K562 (cell line): ENCODE data around the gene AGO1. TPM values are rescaled to one million over a fixed set of nuclear protein-coding genes. Genes with fewer than 3 reads are reported as not detected.

Experiments used
- ADNP ChIP-seq: fragments of 200-800 bp; sonication (Bioruptor generic); IDR thresholded peaks from 2 replicates; pipeline ENCODE4 v1.6.1; 2016; ENCODE audit warnings: missing genetic modification characterization, missing compliant biosample characterization
- BCOR ChIP-seq: fragments of 450-650 bp; IDR thresholded peaks from 2 replicates; pipeline ENCODE4 v1.6.1; 2016
- CTBP1 ChIP-seq: fragments of 450-650 bp; IDR thresholded peaks from 2 replicates; pipeline ENCODE4 v1.6.1; 2016; ENCODE audit warnings: borderline replicate concordance
- ESRRA ChIP-seq: fragments of 450-650 bp; IDR thresholded peaks from 2 replicates; pipeline ENCODE4 v1.6.1; 2014; ENCODE audit warnings: low read depth, mild to moderate bottlenecking, moderate library complexity, borderline replicate concordance
- KLF16 ChIP-seq: IDR thresholded peaks from 2 replicates; pipeline ENCODE4 v1.6.1; 2016; ENCODE audit warnings: antibody characterized with exemption
- MCM3 ChIP-seq: fragments of 450-650 bp; IDR thresholded peaks from 2 replicates; pipeline ENCODE4 v1.6.1; 2016
- MEF2A ChIP-seq: IDR thresholded peaks from 2 replicates; pipeline ENCODE4 v1.6.1; 2011; ENCODE audit warnings: low read depth, mild to moderate bottlenecking, low read length, moderate library complexity; ENCODE audit not compliant: control insufficient read depth
- MIER1 ChIP-seq: fragments of 450-650 bp; IDR thresholded peaks from 2 replicates; pipeline ENCODE4 v1.6.1; 2016; ENCODE audit warnings: antibody characterized with exemption, mild to moderate bottlenecking, low read depth
- MTA1 ChIP-seq: fragments of 450-650 bp; IDR thresholded peaks from 2 replicates; pipeline ENCODE4 v1.6.1; 2017; ENCODE audit warnings: borderline replicate concordance
- MTA3 ChIP-seq: fragments of 450-650 bp; formaldehyde crosslinking; IDR thresholded peaks from 2 replicates; pipeline ENCODE4 v1.6.1; 2017; ENCODE audit warnings: mild to moderate bottlenecking, borderline replicate concordance
- MYC ChIP-seq, 2 experiments: fragments of 250-450 bp in 1 of 2; sonication (Bioruptor Pico) in 1 of 2; IDR thresholded peaks; 2 replicates each; pipeline versions ENCODE4 v1.5.1 to v1.6.1; 2012 to 2021; ENCODE audit warnings: low read depth in 2 of 2, borderline replicate concordance in 1 of 2, improper control_type of control experiment in 1 of 2, low read length in 1 of 2, mild to moderate bottlenecking in 1 of 2, moderate library complexity in 1 of 2
- MYNN ChIP-seq, 2 experiments: sonication (generic); formaldehyde crosslinking in 1 of 2; IDR thresholded peaks; 2 replicates each; pipeline versions ENCODE4 v1.5.0 to v1.6.1; 2016 to 2020; ENCODE audit warnings: antibody characterized with exemption in 1 of 2, missing genetic modification reagents in 1 of 2
- NR2C1 ChIP-seq, 2 experiments: fragments of 450-650 bp; IDR thresholded peaks; 2 replicates each; pipeline ENCODE4 v1.6.1; 2017; ENCODE audit warnings: mild to moderate bottlenecking in 2 of 2, antibody characterized with exemption in 1 of 2, inconsistent platforms in 1 of 2, missing compliant biosample characterization in 1 of 2, missing genetic modification characterization in 1 of 2
- SIN3A ChIP-seq, 2 experiments: fragments of 150-350 bp in 1 of 2; IDR thresholded peaks; 2 replicates each; pipeline ENCODE4 v1.6.1; 2011 to 2016; ENCODE audit warnings: borderline replicate concordance in 2 of 2, low read depth in 2 of 2, low read length in 2 of 2, mild to moderate bottlenecking in 2 of 2, moderate library complexity in 2 of 2; ENCODE audit not compliant: control insufficient read depth in 1 of 2
- SPI1 ChIP-seq: IDR thresholded peaks from 2 replicates; pipeline ENCODE4 v1.6.1; 2011; ENCODE audit warnings: low read depth, low read length, control low read depth, borderline replicate concordance
- SRF ChIP-seq, 2 experiments: fragments of 250-450, 450-650 bp in 1 of 2; sonication (Bioruptor Pico) in 1 of 2; sonication (generic) in 1 of 2; formaldehyde crosslinking; IDR thresholded peaks; 2 replicates each; pipeline versions ENCODE4 v1.5.0 to v1.5.1; 2020 to 2022; ENCODE audit warnings: mild to moderate bottlenecking in 1 of 2, missing genetic modification reagents in 1 of 2
- TFAP4 ChIP-seq: sonication (generic); formaldehyde crosslinking; IDR thresholded peaks from 2 replicates; pipeline ENCODE4 v1.8.0; 2022; ENCODE audit warnings: missing genetic modification reagents, mild to moderate bottlenecking, moderate library complexity, borderline replicate concordance
- THRAP3 ChIP-seq: fragments of 450-650 bp; IDR thresholded peaks from 2 replicates; pipeline ENCODE4 v1.6.1; 2016; ENCODE audit warnings: mild to moderate bottlenecking, inconsistent platforms, borderline replicate concordance
- YY1 ChIP-seq, 3 experiments: IDR thresholded peaks; 2 replicates each; pipeline ENCODE4 v1.6.1; 2011; ENCODE audit warnings: low read length in 2 of 3, mild to moderate bottlenecking in 2 of 3, moderate library complexity in 2 of 3, borderline replicate concordance in 1 of 3, control low read depth in 1 of 3, low read depth in 1 of 3; ENCODE audit not compliant: insufficient read depth in 3 of 3, insufficient replicate concordance in 2 of 3, control insufficient read depth in 1 of 3, insufficient read length in 1 of 3; ENCODE audit errors: extremely low read depth in 1 of 3
- polyA plus RNA-seq, 8 experiments: library from polyadenylated mRNA; depleted of rRNA in 4 of 8; stranded (reverse) in 5 of 8; unstranded in 3 of 8; fragments of >200 nt; fragmentation: Nextera tagmentation in 2 of 8; fragmentation: Illumina TruSeq in 1 of 8; extraction: Ambion mirVana in 2 of 8; extraction: Trizol in 1 of 8; gene quantifications; 2 replicates each; pipeline versions ENCODE4 v1.2.1 to v1.2.3, GENCODE V29; 2011 to 2014; ENCODE audit warnings: inconsistent platforms in 1 of 8, missing spikeins in 1 of 8
- total RNA-seq, 7 experiments: library from RNA; depleted of rRNA in 6 of 7; stranded (reverse); fragments of >200 nt in 6 of 7; fragmentation: Illumina TruSeq in 2 of 7; extraction: Trizol in 2 of 7; gene quantifications; 2 replicates each; pipeline versions ENCODE4 v1.2.1 to v1.2.3, GENCODE V29; 2011 to 2021; ENCODE audit warnings: low replicate concordance in 1 of 7
- TF ChIP-seq, protein P1 (sequence below), 2 experiments: IDR thresholded peaks; 2 replicates each; pipeline ENCODE4 v1.6.1; 2011; ENCODE audit warnings: borderline replicate concordance in 1 of 2, control low read depth in 1 of 2, low read depth in 1 of 2, low read length in 1 of 2, mild to moderate bottlenecking in 1 of 2, mixed read lengths in 1 of 2, moderate library complexity in 1 of 2; ENCODE audit not compliant: insufficient read depth in 1 of 2, insufficient read length in 1 of 2, poor library complexity in 1 of 2, severe bottlenecking in 1 of 2; ENCODE audit errors: extremely low read depth in 1 of 2
- TF ChIP-seq, protein P2 (sequence below): fragments of 450-650 bp; formaldehyde crosslinking; IDR thresholded peaks from 2 replicates; pipeline ENCODE4 v1.4.0; 2022; ENCODE audit warnings: missing genetic modification characterization

The AGO1 gene
- total and polyA plus RNA-seq, 9 of the 15 experiments (the other 6 are each of a cell fraction or from before 2014, with no cell fraction given) = 7.3 to 64.2 (median 26.0) TPM

DNA sequence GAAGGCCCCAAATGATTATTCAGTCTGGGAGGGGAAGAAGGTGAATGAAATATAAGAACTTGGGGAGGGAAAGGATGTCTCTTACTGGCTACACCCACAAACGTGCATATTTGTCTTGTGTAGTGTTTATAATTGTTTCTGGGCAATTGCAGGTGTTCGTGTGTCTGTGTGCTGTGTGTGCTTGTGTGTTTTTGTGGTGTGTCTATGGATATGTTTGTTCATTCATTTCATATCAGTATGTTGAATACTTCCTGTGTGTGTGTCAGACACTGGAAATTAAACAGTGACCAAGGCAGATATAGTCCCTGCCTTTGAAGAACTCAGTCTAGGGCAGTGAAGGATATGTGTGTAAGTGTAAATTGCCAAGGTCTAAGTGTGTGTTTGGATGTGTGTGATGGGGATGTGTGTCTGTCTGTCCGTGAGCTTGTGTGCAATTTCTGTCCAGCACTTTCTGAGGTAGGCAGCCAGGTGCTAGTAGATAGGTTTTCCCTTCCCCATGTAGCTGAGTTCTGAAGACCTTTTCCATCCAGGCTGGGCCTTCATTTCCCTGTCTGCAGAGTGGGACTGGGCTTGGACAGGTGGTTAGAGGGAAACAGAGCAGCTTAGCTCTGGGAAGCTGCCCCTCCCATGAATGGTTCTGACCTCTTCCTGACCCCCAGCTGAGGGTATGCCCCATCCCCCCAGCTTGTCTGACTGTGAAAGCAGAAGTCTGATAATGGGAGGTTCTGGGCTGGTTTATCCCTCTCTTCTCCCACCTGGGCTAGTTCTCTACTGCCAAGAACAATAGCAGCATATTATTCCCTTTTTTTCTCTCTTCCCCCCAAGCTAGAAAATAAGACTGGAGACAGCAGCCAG, 3.8 kb downstream of the AGO1 start (continued):
- TF ChIP-seq NR2C1 (IDR thresholded peaks at IDR 0.05) = peak; percentile 85
- TF ChIP-seq NR2C1 (tag; IDR thresholded peaks at IDR 0.05) = peak; percentile 89
- TF ChIP-seq SPI1 = peak; percentile 95
- TF ChIP-seq MCM3 = no peak
- TF ChIP-seq ADNP (tag) = no peak
- TF ChIP-seq, protein P1, sequence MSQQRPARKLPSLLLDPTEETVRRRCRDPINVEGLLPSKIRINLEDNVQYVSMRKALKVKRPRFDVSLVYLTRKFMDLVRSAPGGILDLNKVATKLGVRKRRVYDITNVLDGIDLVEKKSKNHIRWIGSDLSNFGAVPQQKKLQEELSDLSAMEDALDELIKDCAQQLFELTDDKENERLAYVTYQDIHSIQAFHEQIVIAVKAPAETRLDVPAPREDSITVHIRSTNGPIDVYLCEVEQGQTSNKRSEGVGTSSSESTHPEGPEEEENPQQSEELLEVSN (IDR thresholded peaks at IDR 0.05; ENCODE audit: borderline replicate concordance in 1 of 2, extremely low read depth in 1 of 2, insufficient read depth in 1 of 2, insufficient read length in 1 of 2, low read depth in 1 of 2, low read length in 1 of 2, poor library complexity in 1 of 2, severe bottlenecking in 1 of 2) = no peak
- TF ChIP-seq ESRRA = peak; percentile 75
- TF ChIP-seq, protein P2, sequence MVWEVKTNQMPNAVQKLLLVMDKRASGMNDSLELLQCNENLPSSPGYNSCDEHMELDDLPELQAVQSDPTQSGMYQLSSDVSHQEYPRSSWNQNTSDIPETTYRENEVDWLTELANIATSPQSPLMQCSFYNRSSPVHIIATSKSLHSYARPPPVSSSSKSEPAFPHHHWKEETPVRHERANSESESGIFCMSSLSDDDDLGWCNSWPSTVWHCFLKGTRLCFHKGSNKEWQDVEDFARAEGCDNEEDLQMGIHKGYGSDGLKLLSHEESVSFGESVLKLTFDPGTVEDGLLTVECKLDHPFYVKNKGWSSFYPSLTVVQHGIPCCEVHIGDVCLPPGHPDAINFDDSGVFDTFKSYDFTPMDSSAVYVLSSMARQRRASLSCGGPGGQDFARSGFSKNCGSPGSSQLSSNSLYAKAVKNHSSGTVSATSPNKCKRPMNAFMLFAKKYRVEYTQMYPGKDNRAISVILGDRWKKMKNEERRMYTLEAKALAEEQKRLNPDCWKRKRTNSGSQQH (CRISPR knock-in tag) = peak; percentile 33; the same call in 1 of the 2 replicates
- no peak for TF ChIP-seq MEF2A
- TF ChIP-seq SIN3A (IDR thresholded peaks at IDR 0.05; ENCODE audit: borderline replicate concordance in 2 of 2, control insufficient read depth in 1 of 2, low read depth in 2 of 2, low read length in 2 of 2) = peak in 1 of 2 experiments; percentile 80; a peak in 1 of 4 replicates
- 0 out of 2 replicates have a peak, but pooled peaks have one; percentile 37 for TF ChIP-seq BCOR
- TF ChIP-seq YY1 (IDR thresholded peaks at IDR 0.05; ENCODE audit: borderline replicate concordance in 1 of 3, control insufficient read depth in 1 of 3, extremely low read depth in 1 of 3, insufficient read depth in 3 of 3, insufficient read length in 1 of 3, insufficient replicate concordance in 2 of 3, low read depth in 1 of 3, low read length in 2 of 3) = peak in 1 of 3 experiments; percentile 18
- no peak for TF ChIP-seq SRF (CRISPR knock-in tag; IDR thresholded peaks at IDR 0.05)
- peak; percentile 41; the same call in 1 of the 2 replicates for TF ChIP-seq MIER1
- TF ChIP-seq MTA3 = peak; percentile 15; the same call in 1 of the 2 replicates
- no peak for TF ChIP-seq THRAP3
- peak; percentile 37; the same call in 1 of the 2 replicates for TF ChIP-seq KLF16
- peak; percentile 70 for TF ChIP-seq TFAP4
- TF ChIP-seq MTA1 = peak; percentile 29; the same call in 1 of the 2 replicates
- TF ChIP-seq CTBP1 = peak; percentile 65; the same call in 1 of the 2 replicates
- peak; percentile 33; the same call in 1 of the 2 replicates for TF ChIP-seq MYC (IDR thresholded peaks at IDR 0.05; ENCODE audit: low read depth, low read length)
- no peak for TF ChIP-seq MYC (CRISPR knock-in tag; IDR thresholded peaks at IDR 0.05; ENCODE audit: borderline replicate concordance, low read depth)
- TF ChIP-seq MYNN (IDR thresholded peaks at IDR 0.05) = 0 out of 2 replicates have a peak, but pooled peaks have one; percentile 39
- TF ChIP-seq MYNN (CRISPR knock-in tag; IDR thresholded peaks at IDR 0.05) = no peak
